Kidney tubule cell (primary cell): Measurements from ENCODE around the gene TPRN.
"Not testable (repeated sequence)": the region's sequence is repeated elsewhere in the genome, so short reads cannot be mapped to it uniquely, and the experiment has no call there.

Source experiments
- DNase-seq: peaks from one replicate; pipeline ENCODE4 v3.0.0-alpha.2; 2018; ENCODE audit warnings: low spot score

The TPRN gene, protein sequence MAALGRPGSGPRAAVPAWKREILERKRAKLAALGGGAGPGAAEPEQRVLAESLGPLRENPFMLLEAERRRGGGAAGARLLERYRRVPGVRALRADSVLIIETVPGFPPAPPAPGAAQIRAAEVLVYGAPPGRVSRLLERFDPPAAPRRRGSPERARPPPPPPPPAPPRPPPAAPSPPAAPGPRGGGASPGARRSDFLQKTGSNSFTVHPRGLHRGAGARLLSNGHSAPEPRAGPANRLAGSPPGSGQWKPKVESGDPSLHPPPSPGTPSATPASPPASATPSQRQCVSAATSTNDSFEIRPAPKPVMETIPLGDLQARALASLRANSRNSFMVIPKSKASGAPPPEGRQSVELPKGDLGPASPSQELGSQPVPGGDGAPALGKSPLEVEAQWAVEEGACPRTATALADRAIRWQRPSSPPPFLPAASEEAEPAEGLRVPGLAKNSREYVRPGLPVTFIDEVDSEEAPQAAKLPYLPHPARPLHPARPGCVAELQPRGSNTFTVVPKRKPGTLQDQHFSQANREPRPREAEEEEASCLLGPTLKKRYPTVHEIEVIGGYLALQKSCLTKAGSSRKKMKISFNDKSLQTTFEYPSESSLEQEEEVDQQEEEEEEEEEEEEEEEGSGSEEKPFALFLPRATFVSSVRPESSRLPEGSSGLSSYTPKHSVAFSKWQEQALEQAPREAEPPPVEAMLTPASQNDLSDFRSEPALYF

DNA sequence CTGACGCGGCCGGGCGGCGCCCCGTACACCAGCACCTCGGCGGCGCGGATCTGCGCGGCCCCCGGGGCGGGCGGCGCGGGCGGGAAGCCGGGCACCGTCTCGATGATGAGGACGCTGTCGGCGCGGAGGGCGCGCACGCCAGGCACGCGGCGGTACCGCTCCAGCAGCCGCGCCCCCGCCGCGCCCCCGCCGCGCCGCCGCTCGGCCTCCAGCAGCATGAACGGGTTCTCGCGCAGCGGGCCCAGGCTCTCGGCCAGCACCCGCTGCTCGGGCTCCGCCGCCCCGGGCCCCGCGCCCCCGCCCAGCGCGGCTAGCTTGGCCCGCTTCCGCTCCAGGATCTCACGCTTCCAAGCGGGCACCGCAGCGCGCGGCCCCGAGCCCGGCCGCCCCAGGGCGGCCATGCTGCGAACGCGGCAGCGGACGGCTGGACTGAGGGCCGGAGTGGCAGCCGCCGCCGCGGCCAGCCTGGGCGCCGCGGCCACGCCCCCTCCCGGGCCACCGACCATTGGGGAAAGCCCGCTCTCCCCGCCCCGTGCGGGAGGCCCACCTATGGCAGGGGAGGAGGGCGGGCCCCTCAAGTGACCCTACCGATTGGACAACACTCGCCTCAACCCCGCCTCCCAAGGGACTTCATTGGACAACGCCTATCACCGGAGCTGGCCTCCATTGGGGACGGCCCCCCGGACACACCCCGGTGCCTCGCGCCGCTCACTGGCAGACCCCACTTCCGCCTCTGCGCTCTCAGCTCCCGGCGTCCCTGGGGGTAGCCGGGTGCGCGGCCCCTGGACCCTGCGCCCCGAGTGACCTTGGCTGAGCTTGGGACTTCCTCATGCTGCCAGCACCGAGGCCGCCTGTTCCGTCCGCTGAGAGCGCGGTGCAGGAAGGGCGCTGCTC is at the start of gene TPRN:
Gene TPRN (minus strand): TSS at position 431 of the 894 bp plus-strand sequence. CDS start 30 bp downstream, at position 401.
- peak; percentile 99 for DNase-seq

DNA sequence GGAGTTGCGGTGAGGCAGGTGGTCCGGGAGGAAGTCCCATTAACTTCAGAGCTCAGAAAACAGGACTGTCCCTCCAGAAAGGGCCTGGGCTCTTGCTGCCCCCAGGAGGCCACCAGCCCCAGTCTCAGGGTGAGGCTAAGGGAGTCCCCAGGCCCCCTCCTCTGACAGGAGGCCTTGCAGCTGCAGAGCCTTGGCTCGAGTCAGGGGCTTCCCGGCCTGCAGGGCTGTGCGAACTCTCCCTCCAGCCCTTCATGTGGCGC is 47.3 kb upstream of the TPRN start:
- DNase-seq = no peak

DNA sequence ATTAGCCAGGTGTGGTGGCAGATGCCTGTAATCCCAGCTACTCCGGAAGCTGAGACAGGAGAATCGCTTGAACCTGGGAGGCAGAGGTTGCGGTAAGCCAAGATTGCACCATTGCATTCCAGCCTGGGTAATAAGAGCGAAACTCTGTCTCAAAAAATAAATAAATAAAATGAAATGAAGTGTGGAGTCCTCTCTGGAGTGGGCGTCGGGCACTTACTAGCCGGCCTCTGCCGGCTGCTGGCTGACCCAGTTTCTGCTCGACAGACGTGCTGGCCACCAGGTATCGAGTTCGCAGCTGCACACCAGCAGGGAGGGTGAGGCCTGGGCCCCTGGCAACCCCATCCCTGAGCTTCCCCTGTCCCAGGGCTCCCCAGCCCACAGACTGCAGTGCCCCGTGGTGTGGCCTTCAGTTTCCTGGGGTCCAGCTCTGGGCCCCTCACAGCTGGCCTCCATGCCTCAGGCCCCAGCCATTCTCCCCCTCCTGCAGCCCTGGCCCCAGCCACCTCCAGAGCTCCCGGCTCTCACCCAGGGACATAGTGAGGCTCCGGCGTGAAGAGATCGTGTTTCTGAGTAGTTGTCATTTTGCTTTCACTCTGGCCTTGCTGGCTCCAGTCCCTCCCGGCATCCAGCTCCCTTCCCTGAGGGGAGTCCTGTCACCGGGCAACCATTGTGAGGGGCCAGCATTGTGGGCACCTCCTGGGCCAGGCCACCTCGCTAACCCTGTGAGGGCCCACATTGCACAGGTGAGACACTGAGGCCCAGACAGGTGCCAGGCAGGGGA is 46.8 kb upstream of the TPRN start:
- peak; percentile 64 for DNase-seq

DNA sequence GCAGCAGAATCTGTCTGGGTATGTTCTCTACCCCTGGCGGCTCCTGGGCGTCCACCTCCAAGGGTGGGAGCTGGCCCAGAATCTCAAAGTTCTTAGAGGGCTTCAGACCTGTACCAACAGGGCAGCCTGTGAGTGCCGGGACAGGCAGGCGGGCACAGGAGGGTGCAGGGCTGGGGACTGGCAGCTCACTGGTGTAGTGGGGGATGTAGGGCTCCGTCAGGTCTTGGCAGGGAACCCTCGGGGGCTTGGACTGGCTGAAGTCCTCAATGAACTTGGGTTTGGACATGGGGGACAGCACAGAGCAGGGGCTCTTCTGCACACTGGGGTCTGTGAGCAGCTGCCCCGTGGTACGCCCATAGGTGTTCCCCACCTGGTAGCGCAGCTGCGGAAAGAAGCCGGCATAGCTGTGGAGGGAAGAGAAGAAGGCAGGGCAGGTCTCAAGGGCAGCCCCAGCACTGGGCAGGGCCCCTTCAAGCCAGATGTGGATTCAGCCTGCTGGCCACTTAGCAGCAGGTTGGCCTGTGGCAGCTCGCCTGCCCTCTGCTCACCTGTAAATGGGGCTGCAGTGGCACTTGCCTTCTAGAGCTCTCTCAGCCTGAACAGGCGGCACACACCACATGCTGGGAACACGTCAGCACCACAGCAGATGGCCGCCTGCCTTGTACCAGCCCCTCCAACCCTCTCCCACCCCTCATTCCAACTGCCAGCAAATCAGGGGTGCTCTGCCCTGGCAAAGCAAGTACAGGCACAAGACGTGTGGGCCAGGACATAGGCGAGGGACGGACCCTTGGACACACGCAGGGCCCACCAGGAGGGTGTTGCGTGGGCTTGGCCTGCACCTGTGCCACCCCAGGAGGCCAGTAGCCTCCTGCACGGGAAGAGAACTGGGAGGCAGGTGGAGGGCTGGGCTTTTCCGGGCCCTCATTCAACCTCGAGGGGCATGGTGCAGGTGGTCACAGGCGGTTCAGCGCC is 45.2 kb upstream of the TPRN start:
- no peak for DNase-seq

DNA sequence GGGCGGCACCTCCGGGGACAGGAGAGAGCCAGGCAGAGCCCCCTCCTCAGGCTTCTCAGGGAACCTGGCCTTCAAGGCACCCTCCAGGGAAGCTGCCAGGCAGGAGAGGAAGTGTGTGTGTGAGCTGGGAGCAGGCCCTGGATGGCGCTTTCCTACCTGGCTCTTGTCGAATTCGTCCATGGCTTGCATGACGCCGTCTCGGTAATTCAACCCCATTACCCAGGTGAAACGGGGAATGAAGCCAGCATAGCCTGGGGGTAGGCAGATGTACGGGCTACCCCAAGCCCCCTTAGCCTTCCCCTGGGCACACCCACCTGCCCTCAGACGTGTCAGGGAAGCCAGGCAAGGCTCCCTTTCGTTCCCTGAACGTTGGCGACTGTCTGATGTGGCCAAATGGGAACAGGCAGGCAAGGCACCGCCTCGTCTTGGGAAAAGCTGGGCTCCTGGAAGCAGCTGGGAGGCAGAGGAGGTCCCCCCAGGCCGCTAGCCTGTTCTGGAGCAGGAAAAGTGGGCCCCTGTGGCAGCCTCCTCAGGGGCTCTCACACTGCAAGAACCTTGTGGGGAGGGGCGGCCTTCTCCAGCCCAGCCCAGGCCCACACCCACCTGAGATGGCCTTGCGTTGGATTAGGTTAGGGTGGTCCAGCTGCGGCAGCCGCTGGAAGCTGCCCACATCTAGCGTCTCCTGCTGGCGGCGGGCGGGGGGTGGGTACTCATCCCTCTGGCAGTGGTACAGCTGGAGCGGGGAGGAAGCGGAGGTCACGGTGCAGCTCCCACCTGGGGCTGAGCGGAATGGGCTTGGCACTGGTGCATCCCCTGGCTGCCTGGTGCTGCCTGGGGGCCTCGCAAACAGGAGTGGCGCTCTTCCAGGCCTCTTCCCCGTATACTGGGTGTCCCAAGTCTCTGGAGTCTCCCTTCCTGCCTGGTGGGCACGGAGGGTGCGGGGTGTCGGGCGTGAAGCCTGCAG is 44.2 kb upstream of the TPRN start:
- DNase-seq = peak; percentile 37

DNA sequence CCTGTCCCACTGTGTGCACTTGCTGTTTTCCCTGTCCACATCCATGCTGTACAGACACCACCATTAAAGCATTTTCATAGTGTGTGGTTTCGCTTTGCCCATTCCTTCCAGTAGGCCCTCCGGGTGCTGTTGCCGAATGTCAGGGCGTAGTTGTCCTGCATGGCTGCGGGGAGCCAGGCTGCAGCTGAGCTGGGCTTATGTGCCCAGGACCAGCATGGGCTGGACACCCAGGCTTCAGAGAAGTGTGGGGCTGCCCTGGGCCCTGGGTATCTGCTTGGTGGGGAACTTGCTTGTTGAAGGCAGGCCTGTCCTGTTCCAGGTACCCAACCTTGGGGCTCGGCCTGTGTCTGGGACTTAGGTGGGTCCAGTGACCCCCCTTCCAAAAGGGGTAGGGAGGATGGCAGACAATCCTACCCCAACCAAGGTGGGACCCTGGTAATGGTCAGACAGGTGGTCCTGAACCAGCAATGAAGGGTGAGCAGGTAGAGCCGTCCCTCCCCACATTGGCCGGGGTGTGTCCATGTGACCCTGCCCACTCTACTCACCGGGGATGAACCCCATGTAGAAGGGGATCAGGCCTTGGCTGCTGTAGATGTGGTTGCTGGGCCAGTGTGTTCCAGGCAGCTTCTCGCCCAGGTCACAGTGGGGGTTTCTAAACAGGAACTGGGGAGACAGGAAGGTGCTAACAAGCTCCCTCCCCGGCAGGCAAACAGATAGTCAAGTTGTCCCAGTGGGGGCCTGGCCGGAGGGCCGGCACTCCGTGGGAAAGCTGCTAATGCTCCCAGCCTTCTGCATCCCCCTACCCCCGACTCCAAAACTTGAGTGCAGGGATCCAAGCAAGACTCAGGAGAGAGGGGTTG is 43.3 kb upstream of the TPRN start:
- peak; percentile 49 for DNase-seq

DNA sequence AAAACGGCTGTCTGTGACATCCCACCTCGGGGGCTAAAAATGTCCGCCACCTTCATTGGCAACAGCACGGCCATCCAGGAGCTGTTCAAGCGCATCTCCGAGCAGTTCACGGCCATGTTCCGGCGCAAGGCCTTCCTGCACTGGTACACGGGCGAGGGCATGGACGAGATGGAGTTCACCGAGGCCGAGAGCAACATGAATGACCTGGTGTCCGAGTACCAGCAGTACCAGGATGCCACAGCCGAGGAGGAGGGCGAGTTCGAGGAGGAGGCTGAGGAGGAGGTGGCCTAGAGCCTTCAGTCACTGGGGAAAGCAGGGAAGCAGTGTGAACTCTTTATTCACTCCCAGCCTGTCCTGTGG is 42.7 kb upstream of the TPRN start:
- DNase-seq = not testable (repeated sequence)

DNA sequence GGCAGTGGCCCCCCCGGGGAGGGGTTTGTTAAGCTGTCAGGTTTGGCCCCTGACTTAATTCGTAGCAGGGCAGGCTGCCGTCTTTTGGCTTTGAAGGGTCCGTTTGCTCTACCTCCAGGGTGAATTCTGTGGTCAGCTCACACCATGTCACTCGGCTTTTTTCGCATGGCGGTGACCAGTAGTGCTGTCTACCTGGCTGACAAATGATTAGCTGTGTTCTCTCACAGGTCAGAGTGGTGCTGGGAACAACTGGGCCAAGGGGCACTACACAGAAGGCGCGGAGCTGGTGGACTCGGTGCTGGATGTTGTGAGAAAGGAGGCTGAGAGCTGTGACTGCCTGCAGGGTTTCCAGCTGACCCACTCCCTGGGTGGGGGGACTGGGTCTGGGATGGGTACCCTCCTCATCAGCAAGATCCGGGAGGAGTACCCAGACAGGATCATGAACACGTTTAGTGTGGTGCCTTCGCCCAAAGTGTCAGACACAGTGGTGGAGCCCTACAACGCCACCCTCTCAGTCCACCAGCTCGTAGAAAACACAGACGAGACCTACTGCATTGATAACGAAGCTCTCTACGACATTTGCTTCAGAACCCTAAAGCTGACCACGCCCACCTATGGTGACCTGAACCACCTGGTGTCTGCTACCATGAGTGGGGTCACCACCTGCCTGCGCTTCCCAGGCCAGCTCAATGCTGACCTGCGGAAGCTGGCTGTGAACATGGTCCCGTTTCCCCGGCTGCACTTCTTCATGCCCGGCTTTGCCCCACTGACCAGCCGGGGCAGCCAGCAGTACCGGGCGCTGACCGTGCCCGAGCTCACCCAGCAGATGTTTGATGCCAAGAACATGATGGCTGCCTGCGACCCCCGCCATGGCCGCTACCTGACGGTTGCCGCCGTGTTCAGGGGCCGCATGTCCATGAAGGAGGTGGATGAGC is 42.0 kb upstream of the TPRN start:
- no peak for DNase-seq

DNA sequence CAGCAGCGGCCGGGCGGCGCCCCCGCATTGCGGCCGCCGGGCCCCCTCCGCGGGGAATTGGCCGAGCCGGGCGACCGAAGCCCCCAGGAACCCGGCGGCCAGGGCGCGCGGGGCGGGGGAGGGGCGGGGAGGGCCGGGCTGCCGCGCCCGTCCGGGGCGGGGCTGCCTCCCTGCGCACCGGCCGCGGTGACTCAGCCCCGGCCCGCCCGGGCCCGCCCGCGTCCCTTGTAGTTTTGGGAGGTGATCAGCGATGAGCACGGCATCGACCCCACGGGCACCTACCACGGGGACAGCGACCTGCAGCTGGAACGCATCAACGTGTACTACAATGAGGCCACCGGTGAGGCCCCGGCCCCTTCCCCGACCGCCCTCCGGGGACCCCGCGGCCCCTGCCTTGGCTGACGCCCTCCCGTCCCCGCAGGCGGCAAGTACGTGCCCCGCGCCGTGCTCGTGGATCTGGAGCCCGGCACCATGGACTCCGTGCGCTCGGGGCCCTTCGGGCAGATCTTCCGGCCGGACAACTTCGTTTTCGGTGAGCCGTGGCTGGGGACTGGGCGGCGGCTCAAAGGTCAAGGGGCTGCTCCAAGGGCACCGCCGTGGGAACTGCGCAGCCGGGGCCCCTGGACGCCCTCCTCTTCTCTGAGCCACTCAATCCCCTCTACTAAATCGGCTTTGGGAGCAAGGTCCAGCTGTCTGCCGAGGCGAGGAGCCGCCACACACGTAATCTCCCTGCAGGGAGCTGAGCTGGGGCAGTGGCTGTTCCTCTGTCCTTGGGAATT is 41.1 kb upstream of the TPRN start:
- peak; percentile 71 for DNase-seq

DNA sequence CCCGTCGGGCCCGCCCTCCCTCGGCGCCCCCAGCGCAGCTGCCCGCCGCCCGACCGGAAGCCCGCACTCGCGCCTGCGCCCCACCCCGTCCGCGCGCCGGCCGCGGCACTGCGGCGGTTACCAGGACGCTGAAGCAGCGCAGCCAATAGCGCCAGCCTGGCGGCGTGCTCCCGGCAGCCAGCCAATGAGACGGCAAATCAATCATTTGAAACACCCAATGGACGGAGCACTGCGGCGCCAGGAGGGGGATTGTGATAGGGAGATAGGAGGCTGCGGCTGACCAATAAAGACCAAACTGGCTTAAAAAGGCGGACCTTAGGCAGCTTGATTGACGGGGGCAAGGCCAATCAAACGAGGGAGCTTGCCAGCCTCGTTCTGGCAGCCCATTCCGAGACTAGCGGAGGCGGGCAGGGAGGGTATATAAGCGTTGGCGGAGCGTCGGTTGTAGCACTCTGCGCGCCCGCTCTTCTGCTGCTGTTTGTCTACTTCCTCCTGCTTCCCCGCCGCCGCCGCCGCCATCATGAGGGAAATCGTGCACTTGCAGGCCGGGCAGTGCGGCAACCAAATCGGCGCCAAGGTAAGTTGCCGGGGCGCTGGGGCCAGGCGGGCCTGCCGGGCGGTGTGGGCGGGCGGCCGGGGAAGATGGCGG is 40.4 kb upstream of the TPRN start, which contains the start of gene TUBB4B:
Gene TUBB4B (plus strand): TSS at position 447 of the 649 bp plus-strand sequence. CDS start 74 bp downstream, at position 521.
- DNase-seq = peak; percentile 100

DNA sequence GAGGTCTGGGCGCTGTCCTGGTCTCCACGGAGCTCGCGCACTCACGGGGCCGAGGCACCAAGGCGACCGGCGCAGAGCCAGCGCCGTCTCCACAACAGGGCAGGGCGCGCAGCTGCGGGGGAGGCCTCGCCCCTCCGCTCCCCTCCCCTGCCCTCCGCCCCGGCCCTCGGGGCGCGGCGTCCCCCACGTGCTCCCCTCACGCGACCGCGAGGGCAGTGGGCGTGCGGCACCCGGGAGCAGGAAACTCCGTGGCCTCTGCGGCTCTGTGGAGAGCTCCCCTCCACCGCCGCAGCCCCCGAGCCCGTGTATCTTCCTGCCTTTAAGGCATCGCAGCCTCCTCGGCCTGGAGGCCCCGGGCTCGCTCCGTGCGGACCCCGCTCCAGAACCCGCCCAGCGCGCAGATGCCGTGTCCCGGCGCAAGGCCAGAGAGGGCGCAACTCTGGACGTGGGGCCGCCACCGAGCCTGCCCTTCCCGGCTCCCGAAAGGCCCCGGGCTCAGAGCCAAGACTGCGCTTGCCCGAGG is 39.8 kb upstream of the TPRN start:
- DNase-seq = peak; percentile 76

DNA sequence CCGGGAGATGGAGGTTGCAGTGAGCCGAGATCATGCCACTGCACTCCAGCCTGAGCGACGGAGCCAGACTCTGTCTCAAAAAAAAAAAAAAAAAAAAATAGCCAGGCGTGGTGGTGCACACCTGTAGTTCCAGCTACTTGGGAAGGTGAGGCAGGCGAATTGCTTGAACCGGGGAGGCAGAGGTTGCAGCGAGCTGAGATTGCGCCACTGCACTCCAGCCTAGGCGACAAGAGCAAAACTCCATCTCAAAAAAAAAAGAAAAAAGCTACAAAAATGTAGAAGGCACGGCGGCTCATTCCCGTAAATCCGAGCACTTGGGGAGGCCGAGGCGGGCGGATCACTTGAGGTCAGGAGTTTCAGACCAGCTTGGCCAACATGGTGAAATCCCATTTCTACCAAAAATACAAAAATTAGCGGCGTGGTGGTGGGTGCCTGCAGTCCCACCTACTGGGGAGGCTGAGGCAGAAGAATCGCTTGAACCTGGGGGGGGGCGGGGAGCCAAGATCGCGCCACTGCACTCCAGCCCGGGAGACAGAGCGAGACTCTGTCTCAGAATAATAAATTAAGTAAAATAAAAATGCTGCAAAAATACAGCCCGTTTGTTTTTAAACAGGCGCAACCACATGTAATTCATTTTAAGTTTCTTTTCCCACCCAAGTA is 39.1 kb upstream of the TPRN start:
- not testable (repeated sequence) for DNase-seq

DNA sequence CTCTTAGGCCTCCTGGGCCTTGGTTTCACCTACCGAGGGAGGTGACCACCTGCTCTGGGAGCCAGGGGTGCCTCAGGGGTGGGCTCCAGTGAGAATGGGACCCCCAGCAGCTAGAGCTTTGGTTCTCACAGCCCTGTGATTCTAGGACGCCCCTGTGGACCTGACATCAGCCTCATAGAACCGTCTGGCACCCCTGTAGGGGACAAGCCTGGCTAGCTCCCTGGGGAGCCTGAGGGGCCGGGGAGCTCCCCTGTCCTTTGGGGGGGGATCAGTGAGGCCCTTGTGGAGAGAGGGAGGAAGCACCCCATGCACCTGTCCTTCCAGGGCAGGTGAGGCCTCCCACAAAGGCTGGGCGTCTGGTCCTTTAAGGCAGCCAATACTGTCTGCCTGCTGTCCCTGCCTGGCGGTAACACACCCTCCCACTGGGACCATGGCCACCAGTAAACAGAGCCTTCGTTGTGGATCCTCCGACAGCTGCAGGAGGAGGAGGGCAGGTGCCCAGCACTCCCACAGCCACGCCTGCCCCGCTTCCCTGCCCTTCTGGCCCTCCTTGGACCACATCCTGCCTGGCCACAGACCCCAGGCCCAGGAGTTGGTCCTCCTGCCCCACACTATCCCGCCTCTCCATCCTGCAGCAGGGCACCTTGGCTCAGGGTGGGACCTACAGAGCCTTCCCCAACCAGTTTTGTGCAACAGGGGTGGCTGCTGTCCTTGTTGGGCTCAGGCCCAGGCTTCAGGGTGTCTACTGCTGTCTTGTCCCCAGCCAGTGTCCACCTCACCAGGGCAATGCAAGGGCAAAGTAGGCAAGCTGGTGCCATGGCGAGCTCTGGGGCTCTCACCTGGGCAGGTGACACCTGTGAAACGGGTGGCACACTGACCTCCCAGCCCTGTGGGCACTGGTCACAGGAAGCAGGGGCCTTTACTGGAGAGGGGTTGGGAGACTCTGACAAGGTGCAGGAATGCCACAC is 37.5 kb upstream of the TPRN start:
- DNase-seq = no peak

DNA sequence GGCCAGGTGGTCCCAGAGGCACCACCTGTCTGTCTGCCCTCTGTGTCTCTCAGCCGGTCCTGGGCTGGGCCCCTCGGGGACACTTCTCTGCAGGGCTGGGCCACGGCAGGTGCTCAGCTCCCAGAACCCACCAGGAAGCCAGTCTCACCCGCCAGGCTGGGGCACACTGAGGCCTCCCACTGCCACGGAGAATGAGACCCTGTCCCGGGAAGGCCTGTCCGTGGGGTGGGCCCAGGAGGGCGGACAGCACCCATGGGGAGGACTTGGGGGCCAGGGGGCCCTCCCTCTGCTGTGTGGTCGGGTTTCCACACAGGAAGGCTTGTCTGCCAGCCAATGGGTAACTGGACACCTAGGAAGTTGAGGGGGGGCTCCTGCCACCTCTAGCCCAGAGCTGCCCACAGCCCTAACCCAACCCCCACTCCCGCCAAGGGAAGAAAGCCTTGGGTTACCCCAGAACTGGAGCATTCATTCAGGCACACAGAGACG is 36.4 kb upstream of the TPRN start:
- DNase-seq = no peak
